Measurements from ENCODE around the gene MAPK13.
"Not testable (repeated sequence)": the region's sequence is repeated elsewhere in the genome, so short reads cannot be mapped to it uniquely, and the experiment has no call there.

MAPK13 gene

DNA sequence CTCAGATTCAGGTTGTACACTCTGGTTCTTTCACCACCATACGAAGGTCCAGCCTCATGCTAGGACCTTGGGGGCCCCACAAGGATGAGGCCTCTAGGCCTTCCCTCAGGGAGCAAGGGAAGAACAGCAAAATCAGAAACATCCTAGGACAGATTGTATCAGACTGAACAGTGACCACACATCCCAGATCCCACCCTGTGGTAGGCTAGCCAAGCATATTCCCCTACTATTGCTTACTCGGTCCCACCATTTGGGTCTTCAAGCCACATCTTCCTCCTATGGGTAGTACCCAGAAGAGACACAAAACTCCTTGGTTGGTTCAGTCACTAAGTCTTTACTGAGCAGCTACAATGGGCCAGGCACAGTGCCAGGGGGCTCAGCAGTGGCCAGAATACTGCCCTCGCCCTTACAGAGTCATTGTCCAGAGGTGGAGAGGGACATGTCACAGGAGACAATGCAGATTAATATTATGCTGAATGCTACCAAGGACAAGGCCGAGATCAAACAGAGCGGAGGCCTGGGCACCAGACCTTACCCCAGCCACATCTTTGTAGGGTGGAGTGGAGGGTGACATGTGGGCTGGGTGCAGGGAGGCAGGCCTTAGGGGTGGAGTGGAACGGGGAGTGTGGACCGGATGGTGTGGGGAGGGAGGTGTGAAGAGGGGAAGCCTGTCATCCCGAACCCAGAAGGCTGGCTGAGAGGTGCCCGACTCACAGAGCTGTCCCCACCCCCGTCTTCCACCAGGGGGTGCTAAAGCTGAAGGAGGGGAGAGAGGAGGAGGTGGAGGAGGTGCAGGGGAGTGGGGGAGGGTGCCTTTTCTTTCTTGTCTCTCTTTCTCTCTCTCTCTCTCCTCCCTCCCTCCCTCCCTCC, 6.8 kb upstream of the MAPK13 start:
- no peaks in the 10 kb centered on the region for H3K27me3 ChIP-seq (ENCODE audit: control insufficient read depth, insufficient read depth, low read length)
- no peak overlapping the region for H3K9ac ChIP-seq (ENCODE audit: low read length)
- no peak overlapping the region for H3K27ac ChIP-seq (ENCODE audit: low read length)
- H3K36me3 ChIP-seq (ENCODE audit: control insufficient read depth, low read depth, low read length): no peaks in the 10 kb centered on the region
- no peaks in the 10 kb centered on the region for H3K4me1 ChIP-seq (ENCODE audit: control insufficient read depth, low read depth, low read length)
- H3K9me3 ChIP-seq (ENCODE audit: control insufficient read depth, low read depth, low read length): no peaks in the 10 kb centered on the region
- no peak overlapping the region for H3K4me3 ChIP-seq (ENCODE audit: low read length)

DNA sequence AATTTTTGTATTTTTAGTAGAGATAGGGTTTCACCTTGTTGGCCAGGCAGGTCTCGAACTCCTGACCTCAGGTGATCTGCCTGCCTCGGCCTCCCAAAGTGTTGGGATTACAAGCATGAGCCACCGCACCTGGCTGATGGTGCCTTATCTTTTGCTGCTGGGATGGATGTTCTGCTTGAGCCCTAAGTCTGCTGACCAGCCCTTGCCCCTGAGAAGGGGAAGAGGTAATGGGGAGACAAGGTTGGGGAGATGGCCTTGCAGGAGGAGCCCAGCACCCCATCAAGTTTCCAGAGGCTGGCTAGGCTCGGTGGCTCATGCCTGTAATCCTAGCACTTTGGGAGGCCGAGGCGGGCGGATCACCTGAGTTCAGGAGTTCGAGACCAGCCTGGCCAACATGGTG, 6.0 kb upstream of the MAPK13 start:
- not testable (repeated sequence) for H3K36me3 ChIP-seq (ENCODE audit: control insufficient read depth, low read depth, low read length); H3K9me3 ChIP-seq (ENCODE audit: control insufficient read depth, low read depth, low read length); H3K9ac ChIP-seq (ENCODE audit: low read length); H3K4me1 ChIP-seq (ENCODE audit: control insufficient read depth, low read depth, low read length); H3K4me3 ChIP-seq (ENCODE audit: low read length); H3K27me3 ChIP-seq (ENCODE audit: control insufficient read depth, insufficient read depth, low read length); H3K27ac ChIP-seq (ENCODE audit: low read length)

DNA sequence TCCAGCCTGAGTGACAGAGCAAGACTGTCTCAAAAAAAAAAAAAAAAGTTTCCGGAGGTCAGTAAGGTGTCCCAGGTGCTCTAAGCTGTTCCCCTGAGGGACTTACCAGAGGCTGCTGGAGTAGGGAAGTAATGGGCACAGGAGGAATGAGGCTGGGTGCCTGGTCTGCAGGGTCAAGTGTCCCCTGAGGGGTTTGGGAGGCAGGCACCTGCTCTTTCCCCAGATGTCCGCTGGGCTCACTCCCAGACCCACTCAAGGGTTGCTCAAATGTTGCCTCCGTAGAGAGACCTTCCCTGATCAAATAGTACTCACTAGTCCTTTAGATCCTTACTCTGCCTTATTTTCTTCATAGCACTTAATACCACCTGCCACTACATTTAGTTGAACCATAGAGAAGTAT, 5.4 kb upstream of the MAPK13 start:
- no peaks in the 10 kb centered on the region for H3K9me3 ChIP-seq (ENCODE audit: control insufficient read depth, low read depth, low read length)
- no peaks in the 10 kb centered on the region for H3K36me3 ChIP-seq (ENCODE audit: control insufficient read depth, low read depth, low read length)
- peaks cover 7% of the 10 kb centered on the region for H3K27me3 ChIP-seq (ENCODE audit: control insufficient read depth, insufficient read depth, low read length)
- H3K4me1 ChIP-seq (ENCODE audit: control insufficient read depth, low read depth, low read length): no peaks in the 10 kb centered on the region
- no peak overlapping the region for H3K9ac ChIP-seq (ENCODE audit: low read length)
- H3K27ac ChIP-seq (ENCODE audit: low read length): no peak overlapping the region
- H3K4me3 ChIP-seq (ENCODE audit: low read length): no peak overlapping the region

DNA sequence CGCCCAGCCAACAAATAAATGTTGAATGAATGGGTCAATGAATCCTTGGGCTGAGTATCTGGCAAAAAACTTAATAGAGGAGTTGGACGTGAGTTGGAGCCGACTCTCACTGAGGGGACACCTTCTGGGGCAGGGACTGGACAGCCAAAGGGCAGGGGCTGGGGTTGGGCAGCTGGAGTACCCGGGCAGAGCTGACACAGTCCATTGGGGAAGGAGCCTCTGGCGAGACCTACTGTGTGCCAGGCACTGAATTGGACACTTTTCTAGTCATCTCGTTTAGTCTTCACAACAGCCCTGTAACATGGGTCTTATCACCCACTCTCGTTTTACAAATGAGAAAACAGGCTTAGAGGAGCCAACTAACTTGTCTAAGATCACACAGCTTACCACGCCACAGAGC, 4.7 kb upstream of the MAPK13 start:
- peaks cover 11% of the 10 kb centered on the region for H3K27me3 ChIP-seq (ENCODE audit: control insufficient read depth, insufficient read depth, low read length)
- no peak overlapping the region for H3K9ac ChIP-seq (ENCODE audit: low read length)
- H3K36me3 ChIP-seq (ENCODE audit: control insufficient read depth, low read depth, low read length): no peaks in the 10 kb centered on the region
- H3K27ac ChIP-seq (ENCODE audit: low read length): no peak overlapping the region
- H3K4me1 ChIP-seq (ENCODE audit: control insufficient read depth, low read depth, low read length): no peaks in the 10 kb centered on the region
- H3K9me3 ChIP-seq (ENCODE audit: control insufficient read depth, low read depth, low read length): no peaks in the 10 kb centered on the region
- no peak overlapping the region for H3K4me3 ChIP-seq (ENCODE audit: low read length)

DNA sequence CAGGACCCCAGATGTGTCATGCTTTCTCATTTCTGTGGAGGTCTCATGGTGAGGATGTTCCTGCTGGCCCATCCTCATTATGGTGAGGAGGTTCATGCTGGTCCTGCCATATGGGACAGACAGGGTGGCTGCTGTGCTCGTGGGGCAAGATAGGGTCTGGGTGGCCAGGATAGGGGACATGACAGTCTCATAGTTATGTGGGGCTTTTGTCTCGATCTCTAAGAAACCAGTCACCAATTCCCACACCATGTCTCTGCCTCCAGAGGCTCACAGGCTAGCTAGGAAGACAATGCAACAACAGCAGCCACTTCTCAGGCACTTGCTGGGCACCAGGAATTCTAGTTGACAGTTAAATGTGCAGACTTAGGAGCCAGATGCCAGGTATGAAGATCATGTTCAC, 4.2 kb upstream of the MAPK13 start:
- Histone ChIP-seq H3K27me3 (ENCODE audit: control insufficient read depth, insufficient read depth, low read length) (peaks cover 16% of the 10 kb centered on the region), H3K4me3 (ENCODE audit: low read length) (no peak overlapping the region), H3K27ac (ENCODE audit: low read length) (no peak overlapping the region), H3K9ac (ENCODE audit: low read length) (no peak overlapping the region), H3K4me1 (ENCODE audit: control insufficient read depth, low read depth, low read length) (peaks cover 4% of the 10 kb centered on the region), H3K36me3 (ENCODE audit: control insufficient read depth, low read depth, low read length) (no peaks in the 10 kb centered on the region), H3K9me3 (ENCODE audit: control insufficient read depth, low read depth, low read length) (no peaks in the 10 kb centered on the region)

DNA sequence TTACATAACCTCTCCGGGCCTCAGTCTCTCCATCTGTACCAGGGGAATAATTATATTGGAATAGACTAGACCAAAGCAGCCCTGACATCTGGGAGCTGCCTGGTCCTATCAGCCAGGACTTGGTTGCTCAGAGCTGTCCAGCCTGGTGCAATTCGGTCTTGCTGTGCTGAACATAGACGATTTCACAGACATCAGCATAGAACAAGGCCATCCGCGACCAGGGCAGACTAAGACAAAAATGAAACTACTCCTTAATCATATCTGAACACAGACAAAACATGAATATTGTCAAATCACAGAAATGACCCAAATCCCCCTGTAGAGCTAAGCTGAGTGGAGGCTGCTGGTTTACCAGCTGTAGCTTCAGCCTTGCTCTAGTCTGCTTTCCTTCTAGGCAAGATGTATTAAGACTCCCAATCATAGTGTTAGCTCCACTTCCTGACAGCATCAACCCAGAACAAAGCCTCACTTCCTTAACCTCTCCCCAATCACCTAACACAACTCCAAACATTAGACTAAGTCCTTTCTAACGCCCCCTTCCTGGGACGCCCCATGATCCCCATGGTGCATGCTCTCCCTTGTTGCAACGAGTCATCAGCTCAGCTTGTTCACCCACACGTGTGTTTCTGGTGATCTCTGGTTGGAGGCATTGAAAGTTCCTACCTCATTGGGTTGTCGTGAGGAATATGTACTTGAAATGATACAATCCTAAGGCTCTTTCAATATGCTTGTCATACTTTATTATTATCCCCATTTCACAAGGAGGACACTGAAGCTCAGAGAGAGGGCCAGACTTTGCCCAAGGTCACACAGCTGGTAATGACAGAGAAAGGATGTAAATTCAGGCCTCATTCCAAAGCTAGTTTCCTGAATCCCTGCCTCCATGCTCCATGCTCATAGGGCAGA, 3.5 kb upstream of the MAPK13 start:
- Histone ChIP-seq H3K36me3 (ENCODE audit: control insufficient read depth, low read depth, low read length) (no peaks in the 10 kb centered on the region), H3K9me3 (ENCODE audit: control insufficient read depth, low read depth, low read length) (no peaks in the 10 kb centered on the region), H3K27me3 (ENCODE audit: control insufficient read depth, insufficient read depth, low read length) (peaks cover 23% of the 10 kb centered on the region), H3K9ac (ENCODE audit: low read length) (no peak overlapping the region), H3K4me1 (ENCODE audit: control insufficient read depth, low read depth, low read length) (peaks cover 10% of the 10 kb centered on the region), H3K27ac (ENCODE audit: low read length) (no peak overlapping the region), H3K4me3 (ENCODE audit: low read length) (no peak overlapping the region)

DNA sequence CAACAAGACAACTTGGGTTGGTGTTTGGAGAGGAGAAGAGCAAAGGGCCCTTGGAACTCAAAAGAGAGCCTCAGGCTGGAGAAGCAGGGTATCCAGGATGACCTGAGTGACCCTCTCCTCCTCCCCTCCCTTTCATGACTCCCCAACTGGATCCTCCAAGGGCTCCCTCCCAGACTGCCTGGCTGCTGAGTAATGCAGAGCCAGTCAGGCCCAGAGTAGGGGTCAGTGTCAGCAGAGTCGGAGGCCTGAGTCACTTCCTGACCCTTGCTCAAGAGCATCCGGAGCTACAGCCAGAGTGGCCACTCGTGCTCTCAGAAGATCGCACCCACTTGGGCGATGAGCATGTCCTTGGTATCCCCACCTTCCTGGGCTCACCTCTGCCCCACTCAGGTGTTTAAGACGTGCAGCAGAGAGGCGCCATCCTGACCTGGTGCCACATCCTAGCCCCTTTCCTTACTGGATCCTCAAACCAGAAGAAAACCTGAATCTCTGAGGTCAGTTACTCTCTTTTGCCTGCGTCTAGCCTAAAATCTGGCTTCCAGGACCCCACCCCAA, 2.8 kb upstream of the MAPK13 start:
- peaks cover 14% of the 10 kb centered on the region for H3K4me1 ChIP-seq (ENCODE audit: control insufficient read depth, low read depth, low read length)
- no peaks in the 10 kb centered on the region for H3K36me3 ChIP-seq (ENCODE audit: control insufficient read depth, low read depth, low read length)
- peaks cover 28% of the 10 kb centered on the region for H3K27me3 ChIP-seq (ENCODE audit: control insufficient read depth, insufficient read depth, low read length)
- no peak overlapping the region for H3K4me3 ChIP-seq (ENCODE audit: low read length)
- no peaks in the 10 kb centered on the region for H3K9me3 ChIP-seq (ENCODE audit: control insufficient read depth, low read depth, low read length)
- H3K9ac ChIP-seq (ENCODE audit: low read length): no peak overlapping the region
- H3K27ac ChIP-seq (ENCODE audit: low read length): no peak overlapping the region

DNA sequence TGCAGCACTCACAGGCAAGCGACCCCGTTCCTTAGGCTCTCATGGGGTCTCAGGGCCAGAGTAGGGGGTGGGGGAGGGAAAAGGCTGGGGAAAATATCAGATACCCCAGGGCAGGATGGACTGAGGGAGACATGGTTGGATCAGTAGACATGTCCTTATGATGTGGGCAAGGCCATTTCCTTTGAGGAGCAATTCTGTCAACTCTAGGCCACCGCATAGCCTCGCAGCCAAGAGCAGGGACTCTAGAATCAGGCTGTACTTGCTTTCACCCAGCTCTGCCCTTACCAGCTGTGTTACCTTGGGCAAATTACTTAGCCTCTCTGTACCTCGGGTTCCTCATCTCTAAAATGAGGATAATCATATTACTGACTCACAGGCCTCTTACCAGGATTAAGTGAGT, 2.2 kb upstream of the MAPK13 start:
- no peaks in the 10 kb centered on the region for H3K9me3 ChIP-seq (ENCODE audit: control insufficient read depth, low read depth, low read length)
- H3K27me3 ChIP-seq (ENCODE audit: control insufficient read depth, insufficient read depth, low read length): peaks cover 28% of the 10 kb centered on the region
- peaks cover 14% of the 10 kb centered on the region for H3K4me1 ChIP-seq (ENCODE audit: control insufficient read depth, low read depth, low read length)
- no peaks in the 10 kb centered on the region for H3K36me3 ChIP-seq (ENCODE audit: control insufficient read depth, low read depth, low read length)
- no peak overlapping the region for H3K27ac ChIP-seq (ENCODE audit: low read length)
- no peak overlapping the region for H3K4me3 ChIP-seq (ENCODE audit: low read length)
- no peak overlapping the region for H3K9ac ChIP-seq (ENCODE audit: low read length)

DNA sequence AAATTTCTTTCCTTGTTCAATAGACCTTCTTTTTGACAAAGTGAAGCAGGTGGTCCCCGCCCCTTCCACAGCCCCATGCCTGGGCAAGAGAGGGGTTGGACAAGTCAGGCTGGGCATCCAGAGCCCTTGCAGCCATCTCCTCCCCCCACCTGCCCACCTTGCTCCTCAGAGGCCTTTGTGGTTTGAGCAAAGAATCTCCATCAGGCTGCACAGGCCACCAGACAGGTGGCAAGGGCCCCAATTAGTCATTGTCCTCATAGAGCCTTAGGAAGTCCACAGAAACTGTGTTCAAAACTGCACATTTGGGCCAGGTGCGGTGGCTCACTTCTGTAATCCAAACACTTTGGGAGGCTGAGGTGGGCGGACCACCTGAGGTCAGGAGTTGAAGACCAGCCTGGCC, 1.5 kb upstream of the MAPK13 start:
- Histone ChIP-seq H3K4me1 (ENCODE audit: control insufficient read depth, low read depth, low read length) (peaks cover 14% of the 10 kb centered on the region), H3K9ac (ENCODE audit: low read length) (no peak overlapping the region), H3K9me3 (ENCODE audit: control insufficient read depth, low read depth, low read length) (no peaks in the 10 kb centered on the region), H3K27me3 (ENCODE audit: control insufficient read depth, insufficient read depth, low read length) (peaks cover 28% of the 10 kb centered on the region), H3K36me3 (ENCODE audit: control insufficient read depth, low read depth, low read length) (no peaks in the 10 kb centered on the region), H3K4me3 (ENCODE audit: low read length) (no peak overlapping the region), H3K27ac (ENCODE audit: low read length) (no peak overlapping the region)

DNA sequence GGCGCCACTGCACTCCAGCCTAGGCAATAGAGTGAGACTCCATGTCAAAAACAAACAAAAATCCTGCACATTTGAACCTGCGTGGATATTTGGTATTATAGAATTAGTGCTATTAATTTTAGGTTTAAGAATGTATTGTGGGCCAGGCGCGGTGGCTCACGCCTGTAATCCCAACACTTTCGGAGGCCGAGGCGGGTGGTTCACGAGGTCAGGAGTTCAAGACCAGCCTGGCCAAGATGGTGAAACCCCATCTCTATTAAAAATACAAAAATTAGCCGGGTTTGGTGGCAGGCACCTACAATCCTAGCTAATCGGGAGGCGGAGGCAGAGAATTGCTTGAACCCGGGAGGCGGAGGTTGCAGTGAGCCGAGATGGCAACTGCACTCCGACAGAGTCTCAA, 979 bp upstream of the MAPK13 start:
- not testable (repeated sequence) for H3K9ac ChIP-seq (ENCODE audit: low read length); H3K27ac ChIP-seq (ENCODE audit: low read length); H3K9me3 ChIP-seq (ENCODE audit: control insufficient read depth, low read depth, low read length); H3K4me3 ChIP-seq (ENCODE audit: low read length); H3K36me3 ChIP-seq (ENCODE audit: control insufficient read depth, low read depth, low read length)
- H3K27me3 ChIP-seq (ENCODE audit: control insufficient read depth, insufficient read depth, low read length): peaks cover 28% of the 10 kb centered on the region
- H3K4me1 ChIP-seq (ENCODE audit: control insufficient read depth, low read depth, low read length): peaks cover 14% of the 10 kb centered on the region

DNA sequence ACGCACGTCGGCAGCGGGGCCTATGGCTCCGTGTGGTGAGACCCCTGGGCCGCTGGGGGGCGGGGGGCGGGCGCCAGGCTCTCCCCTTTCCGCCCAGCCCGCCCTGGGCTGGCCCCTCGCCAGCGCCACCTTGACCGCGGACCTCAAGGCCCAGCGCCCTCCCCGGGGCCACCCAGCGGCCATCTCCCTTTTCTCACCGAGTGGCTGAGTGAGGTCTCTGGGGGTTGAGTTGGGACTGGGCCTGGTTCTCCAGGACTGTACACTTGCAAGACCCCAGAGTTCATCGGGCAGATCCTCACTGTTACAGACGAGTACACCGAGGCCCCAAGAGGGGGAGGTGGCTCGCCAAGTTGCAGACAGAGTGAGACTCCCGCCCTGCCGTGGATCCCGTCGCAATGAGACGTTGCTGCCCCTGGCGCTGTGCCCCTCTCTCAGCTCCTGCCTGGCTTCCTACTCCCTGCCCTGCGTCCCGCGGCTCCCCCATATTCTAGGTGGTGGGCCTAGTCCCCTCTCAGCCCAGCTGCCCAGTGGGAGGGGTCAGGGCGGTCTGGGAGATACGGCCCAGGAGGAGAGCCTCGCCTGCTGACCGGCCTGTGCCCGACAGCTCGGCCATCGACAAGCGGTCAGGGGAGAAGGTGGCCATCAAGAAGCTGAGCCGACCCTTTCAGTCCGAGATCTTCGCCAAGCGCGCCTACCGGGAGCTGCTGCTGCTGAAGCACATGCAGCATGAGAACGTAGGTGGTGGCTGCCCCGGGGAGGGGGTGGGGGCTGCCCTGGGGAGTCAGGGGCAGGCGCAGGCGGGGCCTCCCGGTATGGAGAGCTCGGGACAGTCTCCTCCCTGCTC, 576 bp downstream of the MAPK13 start:
- Histone ChIP-seq H3K9ac (ENCODE audit: low read length) (no peak overlapping the region), H3K36me3 (ENCODE audit: control insufficient read depth, low read depth, low read length) (no peaks in the 10 kb centered on the region), H3K27ac (ENCODE audit: low read length) (no peak overlapping the region), H3K9me3 (ENCODE audit: control insufficient read depth, low read depth, low read length) (no peaks in the 10 kb centered on the region), H3K4me1 (ENCODE audit: control insufficient read depth, low read depth, low read length) (peaks cover 14% of the 10 kb centered on the region), H3K4me3 (ENCODE audit: low read length) (peak overlapping the region; percentile 43), H3K27me3 (ENCODE audit: control insufficient read depth, insufficient read depth, low read length) (peaks cover 28% of the 10 kb centered on the region)
